Stimulated activated CD4-positive, alpha-beta T cell treated with anti-CD3 and anti-CD28 coated beads, Interleukin-4, amount 100 ng/mL, for 4 hours (primary cell): ENCODE measurements around the gene OR5F1.

Experiments used
- DNase-seq, 2 experiments: peaks; one replicate each; pipeline ENCODE4 v3.0.0-alpha.2; 2020

Gene OR5F1

GRCh38 chr11:55994525-55994924 is at the start of gene OR5F1:
TSS of gene OR5F1 (minus strand) at chr11:55994625. CDS start at chr11:55994625, 0 bp downstream.
- DNase-seq = no peak

DNA sequence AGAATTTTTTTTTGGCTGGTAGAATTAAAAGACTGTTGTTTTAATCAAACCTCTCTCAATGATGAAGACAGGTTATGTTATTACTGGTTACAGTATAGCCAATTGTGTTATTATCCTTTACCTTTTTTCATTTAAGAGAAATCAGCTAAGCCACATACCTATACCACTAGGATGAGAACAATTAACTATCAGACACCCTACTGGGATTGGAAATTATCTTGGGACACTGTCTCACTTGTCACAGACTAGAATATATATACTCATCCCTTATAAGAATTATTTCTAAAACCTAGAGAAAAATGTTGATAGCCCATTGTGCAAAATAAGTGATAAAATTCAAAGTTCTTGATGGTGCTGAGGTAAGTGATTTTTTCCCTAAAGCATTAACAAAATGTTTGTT is 32.9 kb upstream of the OR5F1 start, which contains the start of gene OR5AS1:
TSS of gene OR5AS1 (plus strand) at position 301 of the 400 bp plus-strand sequence. CDS start 2,765 bp downstream, outside the sequence.
- DNase-seq = no peak

DNA sequence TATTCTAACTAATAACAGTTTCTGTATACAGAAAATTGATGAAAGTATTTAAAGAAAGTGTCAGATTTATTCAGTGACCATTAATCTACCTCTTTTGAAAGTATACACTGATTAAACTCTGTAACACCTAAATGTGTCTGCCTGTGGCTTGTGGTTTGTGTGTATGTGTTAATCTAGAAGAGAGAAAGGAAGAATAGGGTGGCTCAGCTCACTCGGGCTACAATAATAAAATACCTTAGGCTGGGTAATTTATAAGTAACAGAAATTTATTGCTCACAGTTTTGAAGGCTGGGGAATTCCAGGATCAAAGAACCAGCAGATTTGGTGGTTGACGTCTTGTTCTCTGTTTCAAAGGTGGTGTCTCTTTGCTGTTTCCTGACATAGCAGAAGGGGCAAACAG is 19.4 kb upstream of the OR5F1 start:
- DNase-seq = no peak

GRCh38 chr11:56010716-56011115 is 16.3 kb upstream of the OR5F1 start:
- no peak for DNase-seq

GRCh38 chr11:55970935-55971334 is 23.5 kb downstream of the OR5F1 start:
- no peak for DNase-seq

DNA sequence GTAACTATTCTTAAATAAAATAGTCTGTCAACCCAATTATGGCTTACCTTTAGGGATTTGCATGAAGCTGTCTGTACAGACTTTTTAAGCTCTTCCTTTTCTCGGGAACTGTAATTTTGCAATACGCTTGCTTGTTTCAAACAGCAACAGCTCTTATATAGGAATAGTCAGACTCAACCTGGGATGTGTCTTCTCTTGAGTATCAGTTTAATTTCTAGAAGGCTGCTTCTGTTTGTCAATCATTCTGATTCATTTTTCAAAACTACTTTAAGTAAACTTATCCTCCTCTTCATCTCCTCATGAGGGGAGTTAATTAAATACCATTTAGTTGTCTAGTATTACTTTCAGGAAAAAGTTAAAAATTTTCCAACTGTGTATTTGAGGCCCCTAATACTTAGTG is 24.6 kb downstream of the OR5F1 start, which contains the start of gene OR10AG1:
TSS of gene OR10AG1 (minus strand) at position 101 of the 400 bp plus-strand sequence. CDS start at position 63, 38 bp downstream.
- DNase-seq = no peak

- DNase-seq = no peak
Measured at GRCh38 chr11:55967914-55968313, 26.5 kb downstream of the OR5F1 start.

DNA sequence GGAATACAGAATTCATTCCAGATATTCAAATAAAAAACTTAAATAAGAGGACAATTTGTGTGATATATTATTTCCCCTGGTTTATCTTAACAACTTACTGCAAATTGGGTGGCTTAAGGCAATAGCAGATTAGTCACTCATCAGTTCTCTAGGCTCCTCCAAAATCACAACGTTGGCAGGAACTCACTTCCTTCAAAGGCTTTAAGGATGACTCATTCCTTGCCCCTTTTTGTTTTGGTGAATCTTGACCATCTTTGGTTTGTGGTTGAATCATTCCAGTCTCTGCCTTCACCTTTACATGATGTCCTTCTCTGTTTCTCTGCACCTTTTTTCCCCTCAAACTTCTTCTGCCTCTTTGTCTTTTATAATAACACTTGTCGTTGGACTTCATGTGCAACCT is 28.0 kb downstream of the OR5F1 start:
- no peak for DNase-seq

DNA sequence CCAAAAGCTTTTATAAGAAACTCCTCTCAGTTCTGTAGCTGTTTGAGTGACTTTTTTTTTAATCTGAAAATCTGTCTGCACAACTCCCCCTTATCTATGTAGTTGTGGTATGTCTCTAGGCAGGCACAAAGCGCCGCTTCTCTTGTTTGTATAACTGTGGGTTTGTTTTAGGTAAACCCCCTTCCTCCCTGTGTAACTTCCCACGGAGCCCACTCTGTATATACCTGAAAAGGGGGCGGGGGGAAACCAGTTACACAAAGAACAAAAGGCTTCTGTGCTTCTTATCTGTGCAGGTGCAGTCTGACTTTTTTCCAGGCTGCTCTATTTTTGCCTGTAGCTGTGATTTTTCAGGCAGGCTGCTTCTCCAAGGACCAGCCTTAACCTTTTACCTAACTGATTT is 37.9 kb downstream of the OR5F1 start:
- DNase-seq = no peak

- DNase-seq = no peak
Measured at GRCh38 chr11:55949330-55949729, 45.1 kb downstream of the OR5F1 start.
